GM12878 (cell line): Measurements from ENCODE around the gene OR52M1. TPM values are rescaled to one million over a fixed set of nuclear protein-coding genes. Genes with fewer than 3 reads are reported as not detected.

Experiments
- ATAC-seq: fragments of 200-7000 bp; cut with Tn5 transposase; 3 replicates; pipeline ENCODE4 v1.9.1; 2020; ENCODE audit warnings: mild to moderate bottlenecking, moderate library complexity
- BruUV-seq: library from RNA; stranded (reverse); fragments of 400-500 nt; replicated peaks from 2 replicates; lab custom pipeline; 2021; lab: Mats Ljungman, UMichigan
- CTCF ChIA-PET: fragments of 300-600 bp; sonication (Branson Sonifier 250); formaldehyde crosslinking; extraction: SDS; loops from one replicate; lab custom pipeline; 2021; ENCODE audit warnings: inconsistent platforms; lab: Yijun Ruan, JAX
- POLR2A ChIA-PET: fragments of 350-600 bp; formaldehyde crosslinking; extraction: SDS; loops from one replicate; lab custom pipeline; 2021; ENCODE audit warnings: inconsistent platforms; lab: Charles Lee
- RAD21 ChIA-PET: fragments of 300-600 bp; sonication (Branson Sonifier 250); formaldehyde crosslinking; loops from one replicate; lab custom pipeline; 2023; ENCODE audit warnings: antibody characterized with exemption; ENCODE audit not compliant: unreplicated experiment; lab: Charles Lee
- SMC1A ChIA-PET: fragments of 300-600 bp; sonication (Branson Sonifier 250); formaldehyde crosslinking; loops from one replicate; lab custom pipeline; 2023; ENCODE audit not compliant: unreplicated experiment, uncharacterized antibody; lab: Charles Lee
- DNase-seq: peaks from one replicate; pipeline ENCODE4 v3.0.0-alpha.2; 2011; ENCODE audit warnings: low read depth, low spot score
- FAIRE-seq: peaks from 3 replicates; lab custom pipeline; 2011; peaks lifted over from hg19 to GRCh38; lab: Jason Lieb, UNC
- H2AFZ ChIP-seq: 2 replicates; pipeline ENCODE4 v1.6.0; 2011; ENCODE audit warnings: low read depth, low read length, control low read depth; ENCODE audit not compliant: control insufficient read depth
- H3K27ac ChIP-seq: 2 replicates; pipeline ENCODE4 v1.5.1; 2011; ENCODE audit warnings: control low read depth; ENCODE audit not compliant: control insufficient read depth, insufficient read depth
- H3K27me3 ChIP-seq, 2 experiments: replicated peaks in 1 of 2; 2 replicates each; pipeline versions ENCODE4 v1.6.0 to v1.6.1; 2011; ENCODE audit warnings: low read length in 1 of 2; ENCODE audit not compliant: control insufficient read depth in 2 of 2, insufficient read depth in 2 of 2
- H3K36me3 ChIP-seq, 2 experiments: 2 replicates each; pipeline ENCODE4 v1.5.1; 2011; ENCODE audit warnings: low read length in 1 of 2; ENCODE audit not compliant: control insufficient read depth in 2 of 2, insufficient read depth in 2 of 2
- H3K4me1 ChIP-seq: 2 replicates; pipeline ENCODE4 v1.6.1; 2011; ENCODE audit warnings: mild to moderate bottlenecking, low read length, moderate library complexity, mixed read lengths; ENCODE audit not compliant: control insufficient read depth, insufficient read depth
- H3K4me2 ChIP-seq: 2 replicates; pipeline ENCODE4 v1.6.0; 2011; ENCODE audit warnings: control low read depth; ENCODE audit not compliant: control insufficient read depth, insufficient read depth
- H3K4me3 ChIP-seq: fragments of 200-600 bp; sonication (generic); 2 replicates; pipeline ENCODE4 v1.5.1; 2016
- H3K79me2 ChIP-seq: 2 replicates; pipeline ENCODE4 v1.6.0; 2011; ENCODE audit warnings: low read length; ENCODE audit not compliant: control insufficient read depth, insufficient read depth
- H3K9ac ChIP-seq: 2 replicates; pipeline ENCODE4 v1.8.0; 2011; ENCODE audit warnings: low read length, control low read depth, mixed read lengths; ENCODE audit not compliant: control insufficient read depth, insufficient read depth
- H3K9me3 ChIP-seq: replicated peaks from 3 replicates; pipeline ENCODE4 v1.5.1; 2011; ENCODE audit warnings: mild to moderate bottlenecking, low read length; ENCODE audit not compliant: control insufficient read depth, insufficient read depth
- H4K20me1 ChIP-seq: 2 replicates; pipeline ENCODE4 v1.6.0; 2011; ENCODE audit not compliant: control insufficient read depth, insufficient read depth
- WGBS: methylation state at CpG from one replicate; pipeline ENCODE4 v1.1.6; 2016; ENCODE audit warnings: low lambda C conversion rate; ENCODE audit not compliant: insufficient replicate concordance, insufficient coverage; ENCODE audit errors: missing lambda C conversion rate; 5-methylcytosine and 5-hydroxymethylcytosine counted together
- in situ Hi-C: fragments of 300-500 bp; cut with MboI; formaldehyde crosslinking; loops from 9 replicates; pipeline ENCODE4 v1.14.3; 2018; ENCODE audit warnings: mixed read lengths
- intact Hi-C: fragments of 100-400 bp; cut with micrococcal nuclease; formaldehyde crosslinking; loops from one replicate; pipeline ENCODE4 v1.14.2; 2022; ENCODE audit not compliant: unreplicated experiment
- polyA plus RNA-seq, 11 experiments: library from polyadenylated mRNA; depleted of rRNA in 4 of 11; unstranded in 6 of 11; stranded (reverse) in 5 of 11; fragments of >200 nt; fragmentation: Nextera tagmentation in 4 of 11; fragmentation: Illumina TruSeq in 1 of 11; extraction: Ambion mirVana in 4 of 11; extraction: Trizol in 1 of 11; gene quantifications; 1 replicate in 1 of 11; 2 replicates in 10 of 11; pipeline versions ENCODE4 v1.2.1 to v1.2.3, GENCODE V29; 2011 to 2016; ENCODE audit warnings: inconsistent platforms in 2 of 11, missing spikeins in 2 of 11, low read depth in 1 of 11
- total RNA-seq, 4 experiments: library from RNA; depleted of rRNA in 3 of 4; stranded (reverse); fragments of >200 nt in 3 of 4; fragmentation: Illumina TruSeq in 1 of 4; extraction: Trizol in 1 of 4; gene quantifications; 2 replicates each; pipeline versions ENCODE4 v1.2.1 to v1.2.3, GENCODE V29; 2013 to 2021
- TF ChIP-seq, protein P1 (sequence below): IDR thresholded peaks from 2 replicates; pipeline ENCODE4 v1.6.1; 2011; ENCODE audit warnings: low read depth, mild to moderate bottlenecking, low read length, moderate library complexity, borderline replicate concordance; ENCODE audit errors: extremely low read depth
- TF ChIP-seq, protein P2 (sequence below), 3 experiments: IDR thresholded peaks in 2 of 3; conservative IDR thresholded peaks in 1 of 3; 2 replicates each; pipeline ENCODE4 v1.5.1; 2011; ENCODE audit warnings: low read depth in 3 of 3, low read length in 3 of 3, mild to moderate bottlenecking in 3 of 3, control low read depth in 2 of 3, moderate library complexity in 2 of 3, inconsistent platforms in 1 of 3, mixed read lengths in 1 of 3; ENCODE audit not compliant: control insufficient read depth in 2 of 3, insufficient read depth in 1 of 3; ENCODE audit errors: extremely low read depth in 1 of 3

The OR52M1 gene
- total and polyA plus RNA-seq, 10 of the 15 experiments (the other 5 are each of a cell fraction or from before 2014, with no cell fraction given): not detected

DNA sequence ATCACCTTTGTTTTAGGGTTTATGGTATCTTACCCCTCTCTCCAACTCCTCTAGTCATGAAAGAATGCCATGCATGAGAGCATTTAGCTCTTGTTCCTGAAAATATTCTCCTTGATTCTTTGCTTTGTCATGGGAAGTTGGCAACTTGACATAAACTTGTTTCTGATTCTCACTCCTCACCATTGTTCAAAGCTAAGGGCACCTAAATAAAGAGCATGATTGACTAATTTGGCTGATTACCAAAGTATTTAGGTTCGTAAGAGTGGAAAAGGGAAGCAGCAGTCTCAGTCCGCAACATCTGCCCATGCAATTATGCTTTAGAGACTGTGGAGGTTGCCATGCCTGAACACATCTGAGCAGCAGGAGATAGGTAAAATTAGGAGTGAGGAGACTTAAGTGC lies 36.1 kb upstream of the OR52M1 start:
- H3K4me3 ChIP-seq: no peak overlapping the region
- RAD21 ChIA-PET: no interaction called here

More for the DNA sequence above, 36.1 kb upstream of the OR52M1 start:
- WGBS: 43% methylated on average over 2 of the region's 2 CpGs
- no TSS peak for BruUV-seq
- Histone ChIP-seq H3K79me2 (no peaks in the 10 kb centered on the region), H3K9me3 (no peaks in the 10 kb centered on the region), H3K27me3 (no peaks in the 10 kb centered on the region), H3K27ac (no peak overlapping the region), H3K4me1 (no peaks in the 10 kb centered on the region), H3K4me2 (no peak overlapping the region), H3K9ac (no peak overlapping the region), H3K36me3 (no peaks in the 10 kb centered on the region), H2AFZ (no peak overlapping the region), H4K20me1 (no peaks in the 10 kb centered on the region)
- in situ Hi-C loops (no loop called here), intact Hi-C loops (no loop called here)
- CTCF ChIA-PET: interaction anchor here (1.4 kb wide), 2 partner anchors 15 to 30 kb away, joined by 4 to 5 read pairs; no protein-coding TSS in a partner anchor
- POLR2A ChIA-PET: no interaction called here
- SMC1A ChIA-PET: interaction anchor here (1.1 kb wide), 1 partner anchor 331 kb away, joined by 3 read pairs; no protein-coding TSS in a partner anchor
- FAIRE-seq: no peak
- TF ChIP-seq, protein P1, sequence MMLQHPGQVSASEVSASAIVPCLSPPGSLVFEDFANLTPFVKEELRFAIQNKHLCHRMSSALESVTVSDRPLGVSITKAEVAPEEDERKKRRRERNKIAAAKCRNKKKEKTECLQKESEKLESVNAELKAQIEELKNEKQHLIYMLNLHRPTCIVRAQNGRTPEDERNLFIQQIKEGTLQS: no peak
- TF ChIP-seq, protein P2, sequence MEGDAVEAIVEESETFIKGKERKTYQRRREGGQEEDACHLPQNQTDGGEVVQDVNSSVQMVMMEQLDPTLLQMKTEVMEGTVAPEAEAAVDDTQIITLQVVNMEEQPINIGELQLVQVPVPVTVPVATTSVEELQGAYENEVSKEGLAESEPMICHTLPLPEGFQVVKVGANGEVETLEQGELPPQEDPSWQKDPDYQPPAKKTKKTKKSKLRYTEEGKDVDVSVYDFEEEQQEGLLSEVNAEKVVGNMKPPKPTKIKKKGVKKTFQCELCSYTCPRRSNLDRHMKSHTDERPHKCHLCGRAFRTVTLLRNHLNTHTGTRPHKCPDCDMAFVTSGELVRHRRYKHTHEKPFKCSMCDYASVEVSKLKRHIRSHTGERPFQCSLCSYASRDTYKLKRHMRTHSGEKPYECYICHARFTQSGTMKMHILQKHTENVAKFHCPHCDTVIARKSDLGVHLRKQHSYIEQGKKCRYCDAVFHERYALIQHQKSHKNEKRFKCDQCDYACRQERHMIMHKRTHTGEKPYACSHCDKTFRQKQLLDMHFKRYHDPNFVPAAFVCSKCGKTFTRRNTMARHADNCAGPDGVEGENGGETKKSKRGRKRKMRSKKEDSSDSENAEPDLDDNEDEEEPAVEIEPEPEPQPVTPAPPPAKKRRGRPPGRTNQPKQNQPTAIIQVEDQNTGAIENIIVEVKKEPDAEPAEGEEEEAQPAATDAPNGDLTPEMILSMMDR (IDR thresholded peaks at IDR 0.05 in 2 of 3, conservative IDR thresholded peaks at IDR 0.05 in 1 of 3; ENCODE audit: control insufficient read depth in 2 of 3, extremely low read depth in 1 of 3, insufficient read depth in 1 of 3, low read depth in 3 of 3, low read length in 3 of 3): no peak
- DNase-seq: no peak
- no peak for ATAC-seq
